HG03558 (cell line): ENCODE measurements around the gene ING4.
A peak's percentile ranks its signal among the peaks of the same experiment; 100 is the strongest.
"Not testable (repeated sequence)": the region's sequence is repeated elsewhere in the genome, so short reads cannot be mapped to it uniquely, and the experiment has no call there.

Experiments
- ATAC-seq: cut with Tn5 transposase; IDR thresholded peaks from one replicate; pipeline ENCODE4 v1.9.1; 2021; ENCODE audit warnings: moderate number of reproducible peaks; ENCODE audit not compliant: unreplicated experiment; ENCODE audit errors: extremely low read depth

The ING4 gene

GRCh38 chr12:6662906-6663742 lies at the start of gene ING4:
Gene ING4, minus strand, starts transcription at chr12:6663119. Its CDS starts 18 bp downstream, at chr12:6663101.
- ATAC-seq = peak; percentile 85

GRCh38 chr12:6708960-6709394 lies 46.1 kb upstream of the ING4 start:
- no peak for ATAC-seq

DNA sequence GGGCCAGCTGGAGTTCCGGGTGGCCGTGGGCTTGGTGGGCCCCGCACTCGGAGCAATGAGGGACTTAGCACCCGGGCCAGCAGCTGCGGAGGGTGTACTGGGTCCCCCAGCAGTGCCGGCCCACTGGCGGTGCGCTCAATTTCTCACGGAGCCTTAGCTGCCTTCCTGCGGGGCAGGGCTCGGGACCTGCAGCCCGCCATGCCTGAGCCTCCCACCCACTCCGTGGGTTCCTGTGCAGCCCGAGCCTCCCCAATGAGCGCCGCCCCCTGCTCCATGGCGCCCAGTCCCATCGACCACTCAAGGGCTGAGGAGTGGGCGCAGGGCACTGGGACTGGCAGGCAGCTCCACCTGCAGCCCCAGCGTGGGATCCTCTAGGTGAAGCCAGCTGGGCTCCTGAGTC lies 45.4 kb upstream of the ING4 start:
- ATAC-seq = not testable (repeated sequence)

- ATAC-seq = no peak
These were observed 40.7 kb upstream of the ING4 start for GRCh38 chr12:6703631-6704030.

DNA sequence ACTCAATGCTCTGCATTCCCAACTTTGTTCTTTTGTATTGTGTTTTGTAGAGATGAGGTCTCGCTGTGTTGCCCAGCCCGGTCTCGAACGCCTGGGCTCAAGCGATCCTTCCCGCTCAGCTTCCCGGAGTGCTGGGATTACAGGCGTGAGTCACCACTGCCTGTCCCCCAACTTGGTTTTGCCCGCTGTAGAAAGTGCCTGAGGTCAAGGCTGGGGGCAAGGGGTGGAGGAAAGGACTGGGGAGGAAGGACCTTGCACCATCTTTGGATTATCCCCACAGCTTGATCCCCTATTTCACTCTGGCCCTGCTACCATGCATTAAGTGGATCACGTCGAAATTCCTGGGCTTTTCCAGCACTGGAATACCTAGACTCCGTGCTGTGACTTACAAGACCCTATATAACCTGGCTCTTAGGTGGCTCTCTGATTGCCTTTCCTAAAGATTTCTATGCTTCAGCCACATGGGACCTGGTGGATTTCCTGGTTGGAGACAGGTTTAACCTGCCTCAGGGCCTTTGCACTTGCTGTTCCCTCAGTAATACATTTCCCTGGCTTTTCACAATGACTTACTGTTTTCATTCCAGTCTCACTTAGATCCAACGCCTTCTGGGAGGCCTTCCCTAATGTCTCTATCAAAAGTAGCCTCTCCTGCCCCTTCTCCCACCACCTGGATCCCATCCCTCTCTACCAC lies 38.3 kb upstream of the ING4 start:
- ATAC-seq = no peak

DNA sequence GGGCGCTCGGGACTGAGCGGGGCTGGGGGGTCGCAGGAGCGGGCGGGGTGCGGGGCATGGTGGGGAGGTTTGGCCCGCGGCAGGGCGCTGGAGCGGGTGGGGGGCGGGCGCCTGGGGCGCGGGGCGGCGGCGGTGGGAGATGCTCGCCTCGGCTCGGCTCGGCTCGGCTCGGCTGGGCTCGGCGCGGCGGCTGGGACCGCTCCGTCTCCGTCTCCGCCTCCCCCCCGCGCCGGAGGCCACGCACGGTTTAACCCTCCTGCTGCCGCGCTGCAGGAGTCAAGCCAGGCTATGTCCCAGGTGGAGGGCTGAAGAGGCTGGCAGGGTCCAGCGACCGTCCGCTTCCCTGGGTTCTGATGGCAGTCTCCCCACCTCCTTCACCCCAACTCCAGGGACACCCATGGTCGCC lies 37.7 kb upstream of the ING4 start, which contains the start of gene PIANP:
PIANP (minus strand) TSS at position 170 of the 406 bp plus-strand sequence. CDS start 2,754 bp downstream, outside the sequence.
- no peak for ATAC-seq

GRCh38 chr12:6699989-6700645 lies 37.2 kb upstream of the ING4 start:
- no peak for ATAC-seq

DNA sequence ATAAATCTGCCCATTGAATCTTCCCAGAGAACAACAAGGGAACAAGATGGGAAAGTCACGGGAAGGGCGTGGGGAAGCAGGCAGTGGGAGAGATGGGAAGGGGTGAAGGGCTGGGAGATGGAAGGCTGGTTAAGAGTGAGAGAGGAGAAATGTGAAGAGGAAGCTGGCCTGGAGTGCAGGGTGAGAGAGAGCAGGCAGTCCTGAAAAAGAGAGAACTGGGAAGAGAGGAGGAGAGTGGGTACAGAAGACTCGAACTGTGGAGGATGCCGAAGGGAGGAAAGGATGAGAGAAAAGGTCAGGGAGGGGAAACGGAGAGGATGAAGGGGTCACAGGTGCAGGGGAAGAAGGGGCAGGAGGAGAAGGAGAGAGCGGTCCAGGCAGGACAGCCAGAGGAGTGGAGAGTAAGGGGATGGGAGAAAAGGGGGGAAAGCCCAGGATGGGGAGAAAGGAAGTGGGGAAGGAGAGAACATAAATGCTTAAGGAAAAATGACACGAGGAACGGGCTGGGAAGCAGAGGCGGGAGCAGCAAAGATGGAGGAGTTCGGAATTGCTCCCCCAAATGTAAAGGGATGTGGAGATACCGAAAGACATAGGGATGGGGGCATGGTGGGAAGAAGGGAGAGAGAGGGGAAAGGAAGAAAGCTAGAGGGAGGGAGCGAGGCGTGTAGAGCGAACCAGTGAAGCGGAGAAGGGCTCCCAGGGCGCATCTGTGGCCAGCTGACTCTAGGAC lies 36.5 kb upstream of the ING4 start:
- ATAC-seq = no peak

DNA sequence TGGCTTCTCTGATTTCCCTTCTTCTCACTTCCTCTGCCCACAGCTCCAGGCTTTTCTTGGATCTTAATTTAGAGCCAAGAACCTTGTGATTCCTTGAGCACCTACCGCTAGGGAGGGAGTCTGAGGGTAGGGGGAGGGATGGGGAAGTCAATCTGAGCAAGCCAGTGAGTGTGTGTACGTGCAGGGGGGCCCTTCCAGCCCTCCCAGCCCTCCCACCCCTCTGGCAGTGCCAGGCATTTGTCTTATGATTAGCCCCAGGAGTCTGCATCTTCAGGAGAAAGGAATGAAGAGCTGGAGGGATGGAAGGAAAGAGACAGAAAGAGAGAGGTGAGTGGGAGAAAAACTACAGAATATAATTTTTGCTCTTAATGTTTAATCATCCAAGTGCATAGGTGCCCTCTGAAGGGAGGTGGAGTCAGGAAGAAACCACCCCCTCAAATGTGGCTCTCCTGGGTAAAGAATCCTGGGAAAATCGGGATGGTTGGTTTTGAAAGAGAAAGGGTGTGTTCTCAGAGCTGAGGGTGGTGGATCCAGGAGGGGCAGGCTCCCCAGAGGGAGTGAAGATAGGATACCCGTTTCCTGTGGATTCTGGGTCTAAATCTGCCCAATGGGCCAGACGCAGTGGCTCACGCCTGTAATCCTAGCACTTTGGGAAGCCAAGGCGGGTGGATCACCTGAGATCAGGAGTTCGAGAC lies 35.6 kb upstream of the ING4 start:
- no peak for ATAC-seq

- ATAC-seq = no peak
These were observed 34.8 kb upstream of the ING4 start for GRCh38 chr12:6697584-6698351.

DNA sequence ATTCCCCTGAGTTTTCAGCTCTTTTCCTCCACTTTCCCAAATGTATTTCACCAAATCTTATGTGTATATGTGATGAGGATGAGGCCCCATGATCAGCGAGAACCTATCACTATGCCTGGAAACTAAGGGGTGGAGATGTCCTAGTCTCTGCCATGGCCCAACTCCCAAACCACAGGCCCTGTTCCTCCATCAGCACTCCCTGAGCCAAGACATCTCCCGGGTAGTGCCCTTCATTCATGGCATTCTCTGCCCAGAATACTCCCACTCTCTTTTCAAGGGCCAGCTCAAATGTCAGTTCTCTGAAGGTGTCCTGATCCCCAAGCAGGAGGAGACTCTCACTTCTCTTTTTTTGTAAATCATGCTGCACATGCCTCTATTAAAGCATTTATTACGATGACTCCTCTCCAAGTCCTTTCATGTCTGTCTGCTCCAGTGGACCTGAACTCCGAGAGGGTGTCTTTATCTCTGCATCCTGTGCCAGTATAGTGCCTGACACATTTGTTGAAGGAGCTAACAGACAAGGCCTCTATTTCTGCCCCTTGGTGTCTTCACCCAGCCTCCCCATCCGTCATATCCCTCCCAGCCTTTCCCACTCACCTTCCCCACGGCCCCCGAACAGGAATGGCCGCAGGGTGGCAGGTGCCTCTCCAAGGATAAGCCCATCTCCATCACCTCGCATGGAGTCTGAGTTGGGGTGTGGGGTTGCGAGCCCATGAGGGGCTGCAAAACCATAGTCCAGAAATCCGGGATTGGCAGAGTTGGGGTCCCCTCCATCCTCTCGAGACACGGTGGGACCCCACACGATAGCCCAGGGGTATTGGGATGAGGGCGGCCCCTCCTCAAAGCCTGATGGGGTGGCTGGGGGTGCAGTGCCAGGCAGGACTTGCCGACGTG lies 34.0 kb upstream of the ING4 start:
- ATAC-seq = no peak

DNA sequence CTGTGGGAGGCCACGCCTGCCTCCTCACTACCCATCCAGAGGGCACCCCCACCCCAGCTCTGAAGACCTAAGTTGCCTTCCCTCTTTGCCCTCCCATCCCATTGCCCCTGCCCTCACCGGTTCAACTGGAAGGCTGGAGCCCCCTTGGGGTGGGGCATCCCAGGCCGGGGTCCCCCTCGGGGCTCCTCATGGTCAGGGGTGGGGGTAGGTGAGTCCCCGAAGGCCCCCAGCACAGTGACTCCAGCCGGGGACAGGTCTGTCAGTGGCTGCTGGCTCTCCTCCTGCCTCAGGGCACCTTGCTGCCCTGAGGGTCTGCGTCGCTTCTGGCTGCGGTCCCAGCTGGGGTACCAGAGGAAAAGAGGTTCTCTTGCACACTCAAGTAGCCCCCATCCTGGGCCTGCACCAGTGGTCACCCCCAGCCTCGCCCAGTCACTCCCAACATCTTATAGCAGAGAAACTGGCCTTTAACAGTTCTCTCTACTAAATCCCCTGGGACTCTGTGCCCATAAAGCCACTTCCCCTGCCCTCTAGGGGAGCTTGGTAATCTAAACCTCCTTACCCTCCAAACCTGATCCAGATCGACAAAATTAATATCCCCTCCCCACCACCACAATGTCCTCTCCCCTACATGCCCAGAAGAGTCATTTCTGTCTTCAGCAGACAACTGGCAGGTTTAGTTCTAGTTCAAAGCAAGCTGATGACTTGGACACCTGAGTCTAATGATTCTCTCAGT lies 32.6 kb upstream of the ING4 start:
- no peak for ATAC-seq

GRCh38 chr12:6694701-6695100 lies 31.8 kb upstream of the ING4 start:
- no peak for ATAC-seq

- ATAC-seq = no peak
These were observed 31.0 kb upstream of the ING4 start for GRCh38 chr12:6693832-6694355.

DNA sequence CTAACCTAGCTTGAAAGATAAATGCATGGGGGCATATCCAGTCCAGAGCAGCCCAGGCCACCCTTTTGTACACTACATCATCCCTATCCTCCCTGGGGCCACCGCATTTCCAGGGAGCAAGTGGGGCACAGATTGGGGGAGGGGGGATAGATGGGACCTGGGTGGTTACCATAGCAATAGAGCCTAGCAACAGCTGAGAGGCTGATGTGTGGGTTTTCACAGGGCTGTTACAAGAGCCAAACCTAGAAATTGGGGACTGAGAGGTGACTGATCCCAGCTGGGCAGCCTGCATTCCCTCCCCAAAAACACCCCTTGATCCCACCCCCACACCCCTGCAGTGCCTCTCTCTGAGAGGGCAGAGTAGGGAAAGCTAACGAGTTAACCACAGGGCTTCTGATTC lies 30.0 kb upstream of the ING4 start:
- ATAC-seq = no peak

GRCh38 chr12:6691473-6691872 lies 28.6 kb upstream of the ING4 start:
- no peak for ATAC-seq
